Panc1 (cell line): ENCODE data around the gene GLIS1. TPM values are rescaled to one million over a fixed set of nuclear protein-coding genes. Genes with fewer than 3 reads are reported as not detected.

Source experiments
- ATAC-seq: fragments of 200-7000 bp; cut with Tn5 transposase; 2 replicates; pipeline ENCODE4 v1.9.1; 2020; ENCODE audit warnings: mild to moderate bottlenecking, moderate library complexity
- BruUV-seq: library from RNA; stranded (reverse); fragments of 400-500 nt; replicated peaks from 2 replicates; lab custom pipeline; 2021; lab: Mats Ljungman, UMichigan
- CTCF ChIA-PET: fragments of 300-600 bp; sonication (Branson Sonifier 250); formaldehyde crosslinking; loops from one replicate; lab custom pipeline; 2022; ENCODE audit warnings: antibody characterized with exemption; lab: Charles Lee
- POLR2A ChIA-PET: fragments of 300-600 bp; sonication (Branson Sonifier 250); formaldehyde crosslinking; loops from one replicate; lab custom pipeline; 2022; ENCODE audit warnings: antibody characterized with exemption; lab: Charles Lee
- DNase-seq: peaks from one replicate; pipeline ENCODE4 v3.0.0-alpha.2; 2010; ENCODE audit warnings: low read depth, low spot score
- H3K27ac ChIP-seq: 2 replicates; pipeline ENCODE4 v1.5.1; 2011; ENCODE audit warnings: mild to moderate bottlenecking, low read length, inconsistent platforms
- H3K27me3 ChIP-seq: fragments of 200-500 bp; sonication (Bioruptor generic); 2 replicates; pipeline ENCODE4 v1.6.0; 2014; ENCODE audit warnings: low read length, inconsistent platforms; ENCODE audit not compliant: control insufficient read depth, insufficient read depth
- H3K36me3 ChIP-seq: fragments of 200-500 bp; sonication (Bioruptor generic); 2 replicates; pipeline ENCODE4 v1.5.1; 2014; ENCODE audit warnings: inconsistent platforms, mild to moderate bottlenecking, low read length, moderate library complexity; ENCODE audit not compliant: control insufficient read depth, insufficient read depth
- H3K4me1 ChIP-seq: 2 replicates; pipeline ENCODE4 v1.5.1; 2011; ENCODE audit warnings: inconsistent platforms, mild to moderate bottlenecking, low read length, moderate library complexity; ENCODE audit not compliant: control insufficient read depth, insufficient read depth
- H3K4me3 ChIP-seq, 2 experiments: 2 replicates each; pipeline ENCODE4 v1.5.1; 2011 to 2012; ENCODE audit warnings: low read depth in 2 of 2, low read length in 2 of 2, mild to moderate bottlenecking in 2 of 2, inconsistent platforms in 1 of 2, moderate library complexity in 1 of 2
- H3K9me3 ChIP-seq: fragments of 200-500 bp; sonication (Bioruptor generic); 2 replicates; pipeline ENCODE4 v1.5.1; 2014; ENCODE audit warnings: low read depth, mild to moderate bottlenecking, inconsistent platforms, low read length, moderate library complexity; ENCODE audit not compliant: control insufficient read depth, insufficient read depth
- POLR2AphosphoS5 ChIP-seq: IDR thresholded peaks from 2 replicates; pipeline ENCODE4 v1.6.1; 2012; ENCODE audit warnings: mild to moderate bottlenecking, low read depth, low read length, moderate library complexity
- SIN3A ChIP-seq: IDR thresholded peaks from 2 replicates; pipeline ENCODE4 v1.6.1; 2012; ENCODE audit warnings: low read depth, mild to moderate bottlenecking, low read length, moderate library complexity, borderline replicate concordance; ENCODE audit not compliant: insufficient read depth
- TCF7L2 ChIP-seq: IDR thresholded peaks from 2 replicates; pipeline ENCODE4 v1.6.1; 2011; ENCODE audit warnings: mild to moderate bottlenecking, low read depth, low read length, inconsistent platforms
- in situ Hi-C: cut with HindIII; loops from 2 replicates; pipeline ENCODE4 v1.10.0; 2016; ENCODE audit warnings: low sequenced_read_pairs, low pct_unique_long_range_greater_than_20kb
- intact Hi-C: fragments of 100-400 bp; cut with micrococcal nuclease; formaldehyde crosslinking; loops from one replicate; pipeline ENCODE4 v1.10.0; 2022; ENCODE audit not compliant: unreplicated experiment
- total RNA-seq: library from RNA; stranded (reverse); gene quantifications from one replicate; pipeline ENCODE4 v1.2.1, GENCODE V29; 2021; ENCODE audit not compliant: unreplicated experiment
- TF ChIP-seq, protein P1 (sequence below), 2 experiments: IDR thresholded peaks; 2 replicates each; pipeline ENCODE4 v1.6.1; 2011 to 2012; ENCODE audit warnings: low read depth in 2 of 2, control low read depth in 1 of 2, low read length in 1 of 2, mild to moderate bottlenecking in 1 of 2, moderate library complexity in 1 of 2; ENCODE audit not compliant: insufficient read depth in 1 of 2
- TF ChIP-seq, protein P2 (sequence below): fragments of 450-650 bp; IDR thresholded peaks from 2 replicates; pipeline ENCODE4 v1.5.1; 2017; ENCODE audit warnings: mild to moderate bottlenecking

The GLIS1 gene
- total RNA-seq, 1 experiment from 2014 or later, result 0.28 TPM

- ATAC-seq (no peak), DNase-seq (no peak)
- no peaks in the 10 kb centered on the region for H3K36me3 ChIP-seq
- ChIA-PET CTCF (no interaction called here), POLR2A (no interaction called here)
- H3K27me3 ChIP-seq, result no peaks in the 10 kb centered on the region
- H3K9me3 ChIP-seq, result no peaks in the 10 kb centered on the region
- H3K27ac ChIP-seq, result no peak overlapping the region
- TF ChIP-seq TCF7L2, result no peak
- TF ChIP-seq SIN3A, result no peak
- TF ChIP-seq, protein P1, sequence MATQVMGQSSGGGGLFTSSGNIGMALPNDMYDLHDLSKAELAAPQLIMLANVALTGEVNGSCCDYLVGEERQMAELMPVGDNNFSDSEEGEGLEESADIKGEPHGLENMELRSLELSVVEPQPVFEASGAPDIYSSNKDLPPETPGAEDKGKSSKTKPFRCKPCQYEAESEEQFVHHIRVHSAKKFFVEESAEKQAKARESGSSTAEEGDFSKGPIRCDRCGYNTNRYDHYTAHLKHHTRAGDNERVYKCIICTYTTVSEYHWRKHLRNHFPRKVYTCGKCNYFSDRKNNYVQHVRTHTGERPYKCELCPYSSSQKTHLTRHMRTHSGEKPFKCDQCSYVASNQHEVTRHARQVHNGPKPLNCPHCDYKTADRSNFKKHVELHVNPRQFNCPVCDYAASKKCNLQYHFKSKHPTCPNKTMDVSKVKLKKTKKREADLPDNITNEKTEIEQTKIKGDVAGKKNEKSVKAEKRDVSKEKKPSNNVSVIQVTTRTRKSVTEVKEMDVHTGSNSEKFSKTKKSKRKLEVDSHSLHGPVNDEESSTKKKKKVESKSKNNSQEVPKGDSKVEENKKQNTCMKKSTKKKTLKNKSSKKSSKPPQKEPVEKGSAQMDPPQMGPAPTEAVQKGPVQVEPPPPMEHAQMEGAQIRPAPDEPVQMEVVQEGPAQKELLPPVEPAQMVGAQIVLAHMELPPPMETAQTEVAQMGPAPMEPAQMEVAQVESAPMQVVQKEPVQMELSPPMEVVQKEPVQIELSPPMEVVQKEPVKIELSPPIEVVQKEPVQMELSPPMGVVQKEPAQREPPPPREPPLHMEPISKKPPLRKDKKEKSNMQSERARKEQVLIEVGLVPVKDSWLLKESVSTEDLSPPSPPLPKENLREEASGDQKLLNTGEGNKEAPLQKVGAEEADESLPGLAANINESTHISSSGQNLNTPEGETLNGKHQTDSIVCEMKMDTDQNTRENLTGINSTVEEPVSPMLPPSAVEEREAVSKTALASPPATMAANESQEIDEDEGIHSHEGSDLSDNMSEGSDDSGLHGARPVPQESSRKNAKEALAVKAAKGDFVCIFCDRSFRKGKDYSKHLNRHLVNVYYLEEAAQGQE (IDR thresholded peaks at IDR 0.05; ENCODE audit: insufficient read depth in 1 of 2, low read depth in 2 of 2, low read length in 1 of 2), result no peak
- TF ChIP-seq POLR2AphosphoS5, result no peak
- TF ChIP-seq, protein P2, sequence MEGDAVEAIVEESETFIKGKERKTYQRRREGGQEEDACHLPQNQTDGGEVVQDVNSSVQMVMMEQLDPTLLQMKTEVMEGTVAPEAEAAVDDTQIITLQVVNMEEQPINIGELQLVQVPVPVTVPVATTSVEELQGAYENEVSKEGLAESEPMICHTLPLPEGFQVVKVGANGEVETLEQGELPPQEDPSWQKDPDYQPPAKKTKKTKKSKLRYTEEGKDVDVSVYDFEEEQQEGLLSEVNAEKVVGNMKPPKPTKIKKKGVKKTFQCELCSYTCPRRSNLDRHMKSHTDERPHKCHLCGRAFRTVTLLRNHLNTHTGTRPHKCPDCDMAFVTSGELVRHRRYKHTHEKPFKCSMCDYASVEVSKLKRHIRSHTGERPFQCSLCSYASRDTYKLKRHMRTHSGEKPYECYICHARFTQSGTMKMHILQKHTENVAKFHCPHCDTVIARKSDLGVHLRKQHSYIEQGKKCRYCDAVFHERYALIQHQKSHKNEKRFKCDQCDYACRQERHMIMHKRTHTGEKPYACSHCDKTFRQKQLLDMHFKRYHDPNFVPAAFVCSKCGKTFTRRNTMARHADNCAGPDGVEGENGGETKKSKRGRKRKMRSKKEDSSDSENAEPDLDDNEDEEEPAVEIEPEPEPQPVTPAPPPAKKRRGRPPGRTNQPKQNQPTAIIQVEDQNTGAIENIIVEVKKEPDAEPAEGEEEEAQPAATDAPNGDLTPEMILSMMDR, result no peak
- intact Hi-C loops, result no loop called here
- peaks cover 6% of the 10 kb centered on the region; the same call in 1 of the 2 replicates for H3K4me1 ChIP-seq
- H3K4me3 ChIP-seq, result no peak overlapping the region
- in situ Hi-C loops, result no loop called here
- no TSS peak for BruUV-seq
Measured at GRCh38 chr1:53688381-53689102, 50.4 kb downstream of the GLIS1 start.

- peaks cover 6% of the 10 kb centered on the region; the same call in 1 of the 2 replicates for H3K4me1 ChIP-seq
- no peak overlapping the region for H3K27ac ChIP-seq
- TF ChIP-seq SIN3A (no peak), POLR2AphosphoS5 (no peak), TCF7L2 (no peak)
- TF ChIP-seq, protein P2, result no peak
- TF ChIP-seq, protein P1 (IDR thresholded peaks at IDR 0.05; ENCODE audit: insufficient read depth in 1 of 2, low read depth in 2 of 2, low read length in 1 of 2), result no peak
- POLR2A ChIA-PET, result no interaction called here
- no peak overlapping the region for H3K4me3 ChIP-seq
- H3K36me3 ChIP-seq, result no peaks in the 10 kb centered on the region
- intact Hi-C loops (no loop called here), in situ Hi-C loops (no loop called here)
- DNase-seq, result no peak
- no peaks in the 10 kb centered on the region for H3K9me3 ChIP-seq
- CTCF ChIA-PET, result no interaction called here
- H3K27me3 ChIP-seq, result no peaks in the 10 kb centered on the region
- BruUV-seq, result no TSS peak
- no peak for ATAC-seq
Measured at GRCh38 chr1:53687901-53688300, 51.1 kb downstream of the GLIS1 start.
